GM12892 (cell line): Measurements from ENCODE around the gene TCF15.

ENCODE experiments used
- POLR2A ChIP-seq: IDR thresholded peaks from 2 replicates; pipeline ENCODE4 v1.6.1; 2011; ENCODE audit warnings: low read depth, low read length, control low read depth
- POLR2AphosphoS5 ChIP-seq: IDR thresholded peaks from 2 replicates; pipeline ENCODE4 v1.6.1; 2011; ENCODE audit warnings: low read depth, low read length, control low read depth
- TAF1 ChIP-seq: IDR thresholded peaks from 2 replicates; pipeline ENCODE4 v1.6.1; 2011; ENCODE audit warnings: low read depth, mild to moderate bottlenecking, control low read depth, low read length, borderline replicate concordance

GRCh38 chr20:605237-605636 lies 4.9 kb downstream of the TCF15 start:
- no peak for TF ChIP-seq POLR2A
- no peak for TF ChIP-seq TAF1
- no peak for TF ChIP-seq POLR2AphosphoS5
